ENCODE results near the gene CHP1.

DNA sequence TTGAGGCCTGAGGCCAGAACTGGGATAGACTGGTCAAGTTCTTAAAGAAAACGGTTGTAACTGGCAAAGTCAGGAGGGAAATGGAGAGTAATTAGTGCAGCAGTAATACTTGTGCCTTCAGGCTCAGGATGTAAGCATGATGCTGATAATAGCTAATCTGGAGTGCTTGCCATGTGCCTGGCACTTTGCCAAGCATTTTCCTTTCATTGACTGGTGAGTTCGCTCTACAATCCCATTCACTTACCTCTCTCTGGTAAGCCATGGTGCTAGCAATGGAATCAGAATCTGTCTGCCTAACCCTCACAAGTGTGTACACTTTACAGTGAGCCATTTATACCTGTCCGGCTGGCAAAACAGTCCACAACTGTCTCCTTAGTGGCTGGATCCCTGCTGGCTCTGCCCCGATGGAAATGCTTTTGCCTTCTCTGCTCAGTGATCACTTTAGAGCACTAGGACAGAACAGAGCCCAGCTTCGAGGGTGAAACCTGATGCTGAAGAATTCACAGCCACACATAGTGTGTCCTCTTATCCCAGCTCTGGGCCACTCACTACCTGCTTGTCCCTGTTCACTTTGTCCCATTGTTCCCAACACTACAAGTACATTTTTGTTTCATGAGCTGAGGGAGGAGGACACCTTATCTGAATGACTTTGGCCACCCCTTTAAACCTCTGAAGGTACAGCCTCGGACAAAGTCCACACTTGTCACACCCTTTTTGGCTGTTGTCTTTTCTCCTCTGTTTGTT, 10.3 kb downstream of the CHP1 start:
- TF ChIP-seq, protein P1, sequence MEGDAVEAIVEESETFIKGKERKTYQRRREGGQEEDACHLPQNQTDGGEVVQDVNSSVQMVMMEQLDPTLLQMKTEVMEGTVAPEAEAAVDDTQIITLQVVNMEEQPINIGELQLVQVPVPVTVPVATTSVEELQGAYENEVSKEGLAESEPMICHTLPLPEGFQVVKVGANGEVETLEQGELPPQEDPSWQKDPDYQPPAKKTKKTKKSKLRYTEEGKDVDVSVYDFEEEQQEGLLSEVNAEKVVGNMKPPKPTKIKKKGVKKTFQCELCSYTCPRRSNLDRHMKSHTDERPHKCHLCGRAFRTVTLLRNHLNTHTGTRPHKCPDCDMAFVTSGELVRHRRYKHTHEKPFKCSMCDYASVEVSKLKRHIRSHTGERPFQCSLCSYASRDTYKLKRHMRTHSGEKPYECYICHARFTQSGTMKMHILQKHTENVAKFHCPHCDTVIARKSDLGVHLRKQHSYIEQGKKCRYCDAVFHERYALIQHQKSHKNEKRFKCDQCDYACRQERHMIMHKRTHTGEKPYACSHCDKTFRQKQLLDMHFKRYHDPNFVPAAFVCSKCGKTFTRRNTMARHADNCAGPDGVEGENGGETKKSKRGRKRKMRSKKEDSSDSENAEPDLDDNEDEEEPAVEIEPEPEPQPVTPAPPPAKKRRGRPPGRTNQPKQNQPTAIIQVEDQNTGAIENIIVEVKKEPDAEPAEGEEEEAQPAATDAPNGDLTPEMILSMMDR (IDR thresholded peaks at IDR 0.05 in 2 of 3, conservative IDR thresholded peaks at IDR 0.05 in 1 of 3; ENCODE audit: borderline replicate concordance in 1 of 3, insufficient read depth in 1 of 3, low read depth in 2 of 3, low read length in 2 of 3) = no peak
- TF ChIP-seq CEBPB (IDR thresholded peaks at IDR 0.05; ENCODE audit: low read depth) (no peak), SIN3A (IDR thresholded peaks at IDR 0.05; ENCODE audit: low read depth) (0 out of 2 replicates have a peak, but pooled peaks have one; percentile 14), EZH2 (IDR thresholded peaks at IDR 0.05) (no peak), JUND (IDR thresholded peaks at IDR 0.05) (no peak), POLR2AphosphoS5 (IDR thresholded peaks at IDR 0.05; ENCODE audit: low read depth, low read length) (no peak), POLR2A (IDR thresholded peaks at IDR 0.05; ENCODE audit: borderline replicate concordance, extremely low read depth, insufficient read depth, insufficient read length) (no peak), SP1 (IDR thresholded peaks at IDR 0.05; ENCODE audit: low read depth) (no peak), YY1 (IDR thresholded peaks at IDR 0.05; ENCODE audit: extremely low read depth, insufficient replicate concordance, low read depth, low read length) (no peak), ZNF274 (IDR thresholded peaks at IDR 0.05; ENCODE audit: low read depth, low read length) (no peak), ZFX (IDR thresholded peaks at IDR 0.05) (no peak)
- TF ChIP-seq, protein P2, sequence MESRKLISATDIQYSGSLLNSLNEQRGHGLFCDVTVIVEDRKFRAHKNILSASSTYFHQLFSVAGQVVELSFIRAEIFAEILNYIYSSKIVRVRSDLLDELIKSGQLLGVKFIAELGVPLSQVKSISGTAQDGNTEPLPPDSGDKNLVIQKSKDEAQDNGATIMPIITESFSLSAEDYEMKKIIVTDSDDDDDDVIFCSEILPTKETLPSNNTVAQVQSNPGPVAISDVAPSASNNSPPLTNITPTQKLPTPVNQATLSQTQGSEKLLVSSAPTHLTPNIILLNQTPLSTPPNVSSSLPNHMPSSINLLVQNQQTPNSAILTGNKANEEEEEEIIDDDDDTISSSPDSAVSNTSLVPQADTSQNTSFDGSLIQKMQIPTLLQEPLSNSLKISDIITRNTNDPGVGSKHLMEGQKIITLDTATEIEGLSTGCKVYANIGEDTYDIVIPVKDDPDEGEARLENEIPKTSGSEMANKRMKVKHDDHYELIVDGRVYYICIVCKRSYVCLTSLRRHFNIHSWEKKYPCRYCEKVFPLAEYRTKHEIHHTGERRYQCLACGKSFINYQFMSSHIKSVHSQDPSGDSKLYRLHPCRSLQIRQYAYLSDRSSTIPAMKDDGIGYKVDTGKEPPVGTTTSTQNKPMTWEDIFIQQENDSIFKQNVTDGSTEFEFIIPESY (IDR thresholded peaks at IDR 0.05; ENCODE audit: extremely low read depth, insufficient replicate concordance, low read length) = no peak
- TF ChIP-seq, protein P3, sequence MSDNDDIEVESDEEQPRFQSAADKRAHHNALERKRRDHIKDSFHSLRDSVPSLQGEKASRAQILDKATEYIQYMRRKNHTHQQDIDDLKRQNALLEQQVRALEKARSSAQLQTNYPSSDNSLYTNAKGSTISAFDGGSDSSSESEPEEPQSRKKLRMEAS (IDR thresholded peaks at IDR 0.05) = no peak
- TF ChIP-seq, protein P4, sequence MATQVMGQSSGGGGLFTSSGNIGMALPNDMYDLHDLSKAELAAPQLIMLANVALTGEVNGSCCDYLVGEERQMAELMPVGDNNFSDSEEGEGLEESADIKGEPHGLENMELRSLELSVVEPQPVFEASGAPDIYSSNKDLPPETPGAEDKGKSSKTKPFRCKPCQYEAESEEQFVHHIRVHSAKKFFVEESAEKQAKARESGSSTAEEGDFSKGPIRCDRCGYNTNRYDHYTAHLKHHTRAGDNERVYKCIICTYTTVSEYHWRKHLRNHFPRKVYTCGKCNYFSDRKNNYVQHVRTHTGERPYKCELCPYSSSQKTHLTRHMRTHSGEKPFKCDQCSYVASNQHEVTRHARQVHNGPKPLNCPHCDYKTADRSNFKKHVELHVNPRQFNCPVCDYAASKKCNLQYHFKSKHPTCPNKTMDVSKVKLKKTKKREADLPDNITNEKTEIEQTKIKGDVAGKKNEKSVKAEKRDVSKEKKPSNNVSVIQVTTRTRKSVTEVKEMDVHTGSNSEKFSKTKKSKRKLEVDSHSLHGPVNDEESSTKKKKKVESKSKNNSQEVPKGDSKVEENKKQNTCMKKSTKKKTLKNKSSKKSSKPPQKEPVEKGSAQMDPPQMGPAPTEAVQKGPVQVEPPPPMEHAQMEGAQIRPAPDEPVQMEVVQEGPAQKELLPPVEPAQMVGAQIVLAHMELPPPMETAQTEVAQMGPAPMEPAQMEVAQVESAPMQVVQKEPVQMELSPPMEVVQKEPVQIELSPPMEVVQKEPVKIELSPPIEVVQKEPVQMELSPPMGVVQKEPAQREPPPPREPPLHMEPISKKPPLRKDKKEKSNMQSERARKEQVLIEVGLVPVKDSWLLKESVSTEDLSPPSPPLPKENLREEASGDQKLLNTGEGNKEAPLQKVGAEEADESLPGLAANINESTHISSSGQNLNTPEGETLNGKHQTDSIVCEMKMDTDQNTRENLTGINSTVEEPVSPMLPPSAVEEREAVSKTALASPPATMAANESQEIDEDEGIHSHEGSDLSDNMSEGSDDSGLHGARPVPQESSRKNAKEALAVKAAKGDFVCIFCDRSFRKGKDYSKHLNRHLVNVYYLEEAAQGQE (IDR thresholded peaks at IDR 0.05; ENCODE audit: low read depth) = no peak

All from HCT116 (cell line).